Germinal center (tissue), 1 donor: ENCODE measurements around the gene SDCBP2.
"Not testable (repeated sequence)": the region's sequence is repeated elsewhere in the genome, so short reads cannot be mapped to it uniquely, and the experiment has no call there.

Experiments
- DNase-seq: peaks from one replicate; pipeline ENCODE4 v3.0.0; 2012; ENCODE audit warnings: mixed read lengths, low spot score

Gene SDCBP2

GRCh38 chr20:1357921-1358671 lies 29.2 kb upstream of the SDCBP2 start:
- no peak for DNase-seq

GRCh38 chr20:1353956-1354355 lies 25.0 kb upstream of the SDCBP2 start:
- no peak for DNase-seq

GRCh38 chr20:1346315-1346969 lies 17.5 kb upstream of the SDCBP2 start:
- no peak for DNase-seq

- DNase-seq = no peak
Measured at GRCh38 chr20:1345756-1346093, 16.8 kb upstream of the SDCBP2 start.

- no peak for DNase-seq
Measured at GRCh38 chr20:1345030-1345755, 16.3 kb upstream of the SDCBP2 start.

- DNase-seq = not testable (repeated sequence)
Measured at GRCh38 chr20:1343446-1344124, 14.6 kb upstream of the SDCBP2 start.

GRCh38 chr20:1341561-1342265 lies 12.8 kb upstream of the SDCBP2 start:
- DNase-seq = no peak

- DNase-seq = no peak
Measured at GRCh38 chr20:1338801-1339200, 9.9 kb upstream of the SDCBP2 start.

GRCh38 chr20:1338096-1338495 lies 9.2 kb upstream of the SDCBP2 start:
- no peak for DNase-seq

GRCh38 chr20:1337441-1337840 lies 8.5 kb upstream of the SDCBP2 start:
- DNase-seq = no peak

GRCh38 chr20:1336699-1337367 lies 7.9 kb upstream of the SDCBP2 start:
- no peak for DNase-seq

- DNase-seq = no peak
Measured at GRCh38 chr20:1335961-1336698, 7.2 kb upstream of the SDCBP2 start.

GRCh38 chr20:1334761-1335160 lies 5.8 kb upstream of the SDCBP2 start:
- DNase-seq = no peak

GRCh38 chr20:1334370-1334731 lies 5.4 kb upstream of the SDCBP2 start:
- DNase-seq = no peak

- no peak for DNase-seq
Measured at GRCh38 chr20:1333462-1334369, 4.8 kb upstream of the SDCBP2 start.

GRCh38 chr20:1332749-1333300 lies 3.9 kb upstream of the SDCBP2 start:
- no peak for DNase-seq

- DNase-seq = no peak
Measured at GRCh38 chr20:1331801-1332453, 3.0 kb upstream of the SDCBP2 start.

- DNase-seq = no peak
Measured at GRCh38 chr20:1331101-1331500, 2.2 kb upstream of the SDCBP2 start.
